ENCODE data around the gene PABPN1.

DNA sequence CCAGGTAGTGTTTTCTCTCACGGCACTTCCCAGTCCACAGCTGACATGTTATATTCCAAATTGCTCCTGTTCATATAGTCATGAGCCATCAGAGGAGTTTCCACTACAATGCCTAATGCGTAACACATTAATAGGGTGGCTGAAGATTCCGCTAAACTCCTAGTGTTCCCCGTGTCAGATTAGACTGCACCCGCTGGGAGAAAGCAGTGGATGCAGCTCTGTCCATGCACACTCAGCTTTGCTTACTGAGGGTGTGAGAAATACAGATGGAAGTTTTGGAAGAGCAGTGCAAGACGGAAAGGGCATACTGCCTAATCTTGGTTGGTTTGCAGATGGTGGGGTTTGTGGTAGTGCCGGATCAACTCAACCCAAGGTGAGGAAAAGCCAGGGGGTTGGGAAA lies 24.2 kb upstream of the PABPN1 start:
- TF ChIP-seq ZNF565 (CRISPR knock-in tag; conservative IDR thresholded peaks at IDR 0.05; ENCODE audit: low read depth) (no peak), BACH2 (CRISPR knock-in tag; IDR thresholded peaks at IDR 0.05; ENCODE audit: borderline replicate concordance) (no peak), CREB5 (CRISPR knock-in tag; IDR thresholded peaks at IDR 0.05; ENCODE audit: low read depth) (no peak), ZC3H10 (CRISPR knock-in tag; IDR thresholded peaks at IDR 0.05) (no peak), OSR1 (CRISPR knock-in tag; IDR thresholded peaks at IDR 0.05) (no peak), ZFP3 (CRISPR knock-in tag; IDR thresholded peaks at IDR 0.05) (no peak), ARNTL (CRISPR knock-in tag; IDR thresholded peaks at IDR 0.05; ENCODE audit: borderline replicate concordance, low read depth) (no peak), CSDC2 (CRISPR knock-in tag; IDR thresholded peaks at IDR 0.05) (no peak), RARB (CRISPR knock-in tag; IDR thresholded peaks at IDR 0.05) (no peak), PATZ1 (CRISPR knock-in tag; IDR thresholded peaks at IDR 0.05; ENCODE audit: borderline replicate concordance) (no peak), SNAI2 (CRISPR knock-in tag; IDR thresholded peaks at IDR 0.05) (no peak)
